Type B pancreatic cell (in vitro differentiated cells): Measurements from ENCODE around the gene ANKRD33. TPM values are rescaled to one million over a fixed set of nuclear protein-coding genes. Genes with fewer than 3 reads are reported as not detected.

ENCODE experiments used
- DNase-seq: peaks from one replicate; pipeline ENCODE4 v3.0.0; 2021; ENCODE audit warnings: mixed read lengths; ENCODE audit not compliant: unreplicated experiment; ENCODE audit errors: extremely low spot score
- H3K27ac Mint-ChIP-seq: 2 replicates; pipeline ENCODE4 v1.8.0; 2021; ENCODE audit warnings: mild to moderate bottlenecking, mixed read lengths
- H3K27me3 Mint-ChIP-seq: 2 replicates; pipeline ENCODE4 v1.8.0; 2021; ENCODE audit warnings: mixed read lengths
- H3K36me3 Mint-ChIP-seq: 2 replicates; pipeline ENCODE4 v1.8.0; 2021; ENCODE audit warnings: mixed read lengths
- H3K4me1 Mint-ChIP-seq: one replicate; pipeline ENCODE4 v1.8.0; 2021; ENCODE audit warnings: mixed read lengths; ENCODE audit not compliant: unreplicated experiment
- H3K4me3 Mint-ChIP-seq: 2 replicates; pipeline ENCODE4 v1.8.0; 2021; ENCODE audit warnings: mild to moderate bottlenecking, mixed read lengths
- H3K9me3 Mint-ChIP-seq: 2 replicates; pipeline ENCODE4 v1.8.0; 2021; ENCODE audit warnings: mixed read lengths
- total RNA-seq: library from RNA; stranded (reverse); gene quantifications from 2 replicates; pipeline ENCODE4 v1.2.1, GENCODE V29; 2021; ENCODE audit warnings: low replicate concordance
- TF ChIP-seq, protein P1 (sequence below): fragments of 200-600 bp; sonication (generic); conservative IDR thresholded peaks from 2 replicates; pipeline ENCODE4 v1.5.0; 2021; ENCODE audit warnings: antibody characterized with exemption, mild to moderate bottlenecking

ANKRD33 gene
- total RNA-seq, 1 donor from 2014 or later: 0.51 TPM

GRCh38 chr12:51921017-51921725 is 33.3 kb downstream of the ANKRD33 start:
- DNase-seq: no peak

GRCh38 chr12:51922146-51922545 is 34.2 kb downstream of the ANKRD33 start:
- Mint-ChIP-seq H3K36me3 (no peaks in the 10 kb centered on the region), H3K9me3 (no peaks in the 10 kb centered on the region), H3K27ac (no peak overlapping the region), H3K4me1 (peaks cover 41% of the 10 kb centered on the region), H3K4me3 (no peak overlapping the region), H3K27me3 (no peaks in the 10 kb centered on the region)
- TF ChIP-seq, protein P1, sequence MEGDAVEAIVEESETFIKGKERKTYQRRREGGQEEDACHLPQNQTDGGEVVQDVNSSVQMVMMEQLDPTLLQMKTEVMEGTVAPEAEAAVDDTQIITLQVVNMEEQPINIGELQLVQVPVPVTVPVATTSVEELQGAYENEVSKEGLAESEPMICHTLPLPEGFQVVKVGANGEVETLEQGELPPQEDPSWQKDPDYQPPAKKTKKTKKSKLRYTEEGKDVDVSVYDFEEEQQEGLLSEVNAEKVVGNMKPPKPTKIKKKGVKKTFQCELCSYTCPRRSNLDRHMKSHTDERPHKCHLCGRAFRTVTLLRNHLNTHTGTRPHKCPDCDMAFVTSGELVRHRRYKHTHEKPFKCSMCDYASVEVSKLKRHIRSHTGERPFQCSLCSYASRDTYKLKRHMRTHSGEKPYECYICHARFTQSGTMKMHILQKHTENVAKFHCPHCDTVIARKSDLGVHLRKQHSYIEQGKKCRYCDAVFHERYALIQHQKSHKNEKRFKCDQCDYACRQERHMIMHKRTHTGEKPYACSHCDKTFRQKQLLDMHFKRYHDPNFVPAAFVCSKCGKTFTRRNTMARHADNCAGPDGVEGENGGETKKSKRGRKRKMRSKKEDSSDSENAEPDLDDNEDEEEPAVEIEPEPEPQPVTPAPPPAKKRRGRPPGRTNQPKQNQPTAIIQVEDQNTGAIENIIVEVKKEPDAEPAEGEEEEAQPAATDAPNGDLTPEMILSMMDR: no peak
- no peak for DNase-seq

More at GRCh38 chr12:51921017-51921725, 33.3 kb downstream of the ANKRD33 start:
- Mint-ChIP-seq H3K4me1 (peaks cover 38% of the 10 kb centered on the region), H3K4me3 (no peak overlapping the region), H3K27ac (no peak overlapping the region), H3K36me3 (no peaks in the 10 kb centered on the region), H3K9me3 (no peaks in the 10 kb centered on the region), H3K27me3 (no peaks in the 10 kb centered on the region)
- TF ChIP-seq, protein P1: no peak

DNA sequence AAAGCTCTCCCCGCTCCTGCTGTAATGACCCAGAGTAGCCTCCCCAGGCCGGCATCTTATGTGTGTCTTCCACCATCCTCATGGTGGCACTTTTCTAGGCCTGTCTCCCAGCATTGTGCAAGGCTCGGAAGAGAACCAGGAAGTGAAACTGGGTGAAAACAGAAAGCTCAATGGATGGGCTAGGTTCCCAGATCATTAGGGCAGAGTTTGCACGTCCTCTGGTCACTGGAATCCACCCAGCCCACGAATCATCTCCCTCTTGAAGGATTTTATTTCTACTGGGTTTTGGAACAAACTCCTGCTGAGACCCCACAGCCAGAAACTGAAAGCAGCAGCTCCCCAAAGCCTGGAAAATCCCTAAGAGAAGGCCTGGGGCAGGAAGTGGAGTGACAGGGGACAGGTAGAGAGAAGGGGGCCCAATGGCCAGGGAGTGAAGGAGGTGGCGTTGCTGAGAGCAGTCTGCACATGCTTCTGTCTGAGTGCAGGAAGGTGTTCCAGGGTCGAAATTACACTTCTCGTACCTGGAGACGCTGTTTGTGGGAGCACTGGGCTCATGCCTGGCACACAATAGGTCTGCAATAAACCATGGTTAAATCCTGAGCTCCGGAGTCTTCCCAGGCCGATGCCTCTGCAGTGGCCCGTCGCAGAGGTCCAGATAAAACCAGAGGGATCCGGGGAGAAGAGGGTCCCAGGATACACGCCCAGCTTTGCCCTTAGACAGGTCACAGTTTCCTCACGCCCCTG is 35.0 kb downstream of the ANKRD33 start:
- TF ChIP-seq, protein P1: no peak
- no peaks in the 10 kb centered on the region for H3K36me3 Mint-ChIP-seq
- no peaks in the 10 kb centered on the region for H3K27me3 Mint-ChIP-seq
- no peaks in the 10 kb centered on the region for H3K9me3 Mint-ChIP-seq
- no peak overlapping the region for H3K4me3 Mint-ChIP-seq
- peaks cover 33% of the 10 kb centered on the region for H3K4me1 Mint-ChIP-seq
- DNase-seq: no peak
- H3K27ac Mint-ChIP-seq: peak overlapping the region; percentile 58

- Mint-ChIP-seq H3K4me3 (no peak overlapping the region), H3K27ac (no peak overlapping the region), H3K27me3 (no peaks in the 10 kb centered on the region), H3K36me3 (no peaks in the 10 kb centered on the region), H3K4me1 (peaks cover 28% of the 10 kb centered on the region), H3K9me3 (no peaks in the 10 kb centered on the region)
- no peak for DNase-seq
- TF ChIP-seq, protein P1: peak; percentile 82
These were observed 35.8 kb downstream of the ANKRD33 start for GRCh38 chr12:51923506-51924365.

DNA sequence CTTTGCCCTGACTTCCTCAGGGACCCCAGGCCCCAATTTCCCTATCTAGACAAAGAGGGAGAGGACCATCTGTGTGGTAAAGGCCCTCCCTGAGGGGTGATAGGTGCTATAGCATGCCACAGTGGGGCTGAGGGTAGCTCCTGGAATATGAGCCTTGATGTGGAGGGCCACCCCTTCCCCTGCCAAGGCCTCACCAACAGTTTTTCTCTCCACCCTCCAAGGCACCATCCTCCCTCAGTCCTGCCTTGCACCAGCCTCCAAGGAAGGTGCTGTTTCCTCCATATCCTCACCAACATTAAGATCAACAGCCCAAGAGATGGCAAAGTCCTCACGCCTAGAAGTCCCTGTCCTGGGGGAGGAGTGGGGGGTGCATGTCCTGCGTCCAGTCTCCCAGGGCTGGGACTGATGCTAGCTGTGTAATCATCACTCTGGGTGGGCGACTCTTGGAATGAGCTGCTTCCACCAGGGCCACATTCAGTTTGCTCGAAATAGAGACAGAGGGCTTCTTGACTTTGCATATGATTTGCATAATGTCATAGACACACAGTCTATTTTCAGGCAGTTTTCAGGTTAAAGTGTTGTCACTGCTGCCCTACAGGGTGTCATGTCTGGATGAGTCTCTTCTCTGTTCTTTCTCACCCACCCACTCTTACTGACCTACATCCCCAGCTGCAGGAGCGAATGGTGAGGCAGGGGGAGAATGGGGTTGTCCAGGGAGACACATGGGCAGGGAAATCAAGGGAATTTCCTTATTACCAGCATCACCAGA is 36.8 kb downstream of the ANKRD33 start:
- Mint-ChIP-seq H3K9me3 (no peaks in the 10 kb centered on the region), H3K4me3 (no peak overlapping the region), H3K36me3 (no peaks in the 10 kb centered on the region), H3K27ac (peak overlapping the region; percentile 43), H3K4me1 (peaks cover 28% of the 10 kb centered on the region), H3K27me3 (no peaks in the 10 kb centered on the region)
- DNase-seq: no peak
- TF ChIP-seq, protein P1: no peak
